Measurements from ENCODE around the gene KTI12.
"Not testable (repeated sequence)": the region's sequence is repeated elsewhere in the genome, so short reads cannot be mapped to it uniquely, and the experiment has no call there.

Gene KTI12

DNA sequence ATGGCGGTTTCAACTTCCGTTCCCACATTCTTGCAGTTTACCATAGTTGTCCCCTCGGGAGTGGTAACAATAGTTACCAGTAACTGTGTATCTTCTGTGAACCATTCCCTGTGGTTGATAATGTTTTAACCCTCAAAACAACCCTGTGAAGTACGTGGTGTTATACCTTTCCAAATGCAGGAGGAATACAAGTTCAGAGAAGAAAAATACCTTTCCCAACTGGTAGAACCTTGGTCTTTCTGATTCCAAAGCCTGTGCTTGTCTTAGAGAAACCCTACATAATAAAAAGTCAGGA lies 23.3 kb upstream of the KTI12 start:
- Histone ChIP-seq H3K36me3 (ENCODE audit: insufficient read depth, low read depth, low read length) (peaks cover 42% of the 10 kb centered on the region), H3K27me3 (ENCODE audit: insufficient read depth, low read length) (no peaks in the 10 kb centered on the region), H3K27ac (ENCODE audit: low read length) (peak overlapping the region; percentile 93), H3K9ac (ENCODE audit: low read depth, low read length) (peak overlapping the region; percentile 99), H3K4me3 (ENCODE audit: low read length) (peak overlapping the region; percentile 99), H3K4me1 (ENCODE audit: insufficient read depth, low read length) (peaks cover 18% of the 10 kb centered on the region), H3K9me3 (ENCODE audit: insufficient read depth, low read depth, low read length) (no peaks in the 10 kb centered on the region)

DNA sequence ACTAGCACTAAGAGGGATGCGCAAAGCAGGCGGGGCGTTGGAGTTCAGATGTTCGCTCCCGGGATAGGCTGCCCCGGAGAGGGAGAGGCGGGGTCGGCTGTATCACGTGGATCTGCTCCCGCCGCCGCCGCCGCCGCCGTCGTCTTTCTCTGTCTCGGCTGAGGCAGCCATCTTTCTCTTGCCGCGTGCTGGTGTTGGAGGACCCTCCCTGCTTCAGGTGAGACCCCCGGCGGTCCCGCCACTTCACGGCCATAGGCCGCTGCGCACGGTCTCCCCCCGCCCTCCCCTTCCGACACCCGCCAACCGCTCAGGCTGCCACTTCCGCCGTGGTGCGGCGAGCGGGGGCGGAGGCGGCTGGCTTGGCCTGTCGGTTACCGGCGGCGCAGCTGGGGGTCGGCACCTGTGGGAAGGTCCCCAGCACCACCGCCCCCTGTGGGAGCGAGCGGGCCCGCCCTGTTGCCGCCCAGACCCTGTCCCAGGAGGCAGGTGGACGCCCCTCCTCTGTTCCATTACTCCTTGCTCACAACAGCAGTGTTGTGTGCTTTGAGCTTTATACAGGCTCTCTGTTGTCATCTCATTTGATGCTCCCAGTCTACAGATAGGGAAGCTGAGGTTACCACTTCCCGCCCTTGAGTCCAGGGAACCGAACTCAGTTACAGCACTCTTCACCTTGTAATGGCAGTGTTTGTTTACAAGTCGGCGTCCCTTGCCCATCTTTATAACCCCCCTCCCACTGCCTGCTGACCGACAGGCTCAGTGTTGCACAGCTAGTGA lies 22.7 kb upstream of the KTI12 start, which contains the start of gene BTF3L4:
TSS of gene BTF3L4 (plus strand) at position 133 of the 774 bp plus-strand sequence. CDS start 3,553 bp downstream, outside the sequence.
- peaks cover 18% of the 10 kb centered on the region for H3K4me1 ChIP-seq (ENCODE audit: insufficient read depth, low read length)
- H3K9ac ChIP-seq (ENCODE audit: low read depth, low read length), result peak within 1 kb of the TSS; percentile 99
- H3K27me3 ChIP-seq (ENCODE audit: insufficient read depth, low read length), result no peaks in the 10 kb centered on the region
- H3K4me3 ChIP-seq (ENCODE audit: low read length), result peak within 1 kb of the TSS; percentile 99
- peaks cover 45% of the 10 kb centered on the region for H3K36me3 ChIP-seq (ENCODE audit: insufficient read depth, low read depth, low read length)
- no peaks in the 10 kb centered on the region for H3K9me3 ChIP-seq (ENCODE audit: insufficient read depth, low read depth, low read length)
- peak within 1 kb of the TSS; percentile 93 for H3K27ac ChIP-seq (ENCODE audit: low read length)

DNA sequence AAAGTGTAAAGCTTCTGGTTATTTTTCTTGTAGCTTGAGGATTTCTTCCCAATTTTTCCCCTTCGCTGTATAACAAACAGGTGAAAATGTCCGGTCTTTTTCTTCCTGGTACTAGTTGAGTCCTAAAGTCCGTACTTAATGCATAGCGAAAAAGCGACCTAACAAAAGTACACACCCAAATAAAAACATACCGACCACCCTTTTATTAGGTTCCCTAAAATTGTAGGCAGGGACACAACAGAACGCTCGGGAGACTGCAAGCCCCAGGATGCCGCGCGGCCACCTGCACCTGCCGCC lies 22.2 kb upstream of the KTI12 start:
- H3K36me3 ChIP-seq (ENCODE audit: insufficient read depth, low read depth, low read length), result peaks cover 43% of the 10 kb centered on the region
- peak overlapping the region; percentile 93 for H3K27ac ChIP-seq (ENCODE audit: low read length)
- H3K9ac ChIP-seq (ENCODE audit: low read depth, low read length), result peak overlapping the region; percentile 99
- H3K4me1 ChIP-seq (ENCODE audit: insufficient read depth, low read length), result peaks cover 18% of the 10 kb centered on the region
- peak overlapping the region; percentile 99 for H3K4me3 ChIP-seq (ENCODE audit: low read length)
- no peaks in the 10 kb centered on the region for H3K9me3 ChIP-seq (ENCODE audit: insufficient read depth, low read depth, low read length)
- no peaks in the 10 kb centered on the region for H3K27me3 ChIP-seq (ENCODE audit: insufficient read depth, low read length)

DNA sequence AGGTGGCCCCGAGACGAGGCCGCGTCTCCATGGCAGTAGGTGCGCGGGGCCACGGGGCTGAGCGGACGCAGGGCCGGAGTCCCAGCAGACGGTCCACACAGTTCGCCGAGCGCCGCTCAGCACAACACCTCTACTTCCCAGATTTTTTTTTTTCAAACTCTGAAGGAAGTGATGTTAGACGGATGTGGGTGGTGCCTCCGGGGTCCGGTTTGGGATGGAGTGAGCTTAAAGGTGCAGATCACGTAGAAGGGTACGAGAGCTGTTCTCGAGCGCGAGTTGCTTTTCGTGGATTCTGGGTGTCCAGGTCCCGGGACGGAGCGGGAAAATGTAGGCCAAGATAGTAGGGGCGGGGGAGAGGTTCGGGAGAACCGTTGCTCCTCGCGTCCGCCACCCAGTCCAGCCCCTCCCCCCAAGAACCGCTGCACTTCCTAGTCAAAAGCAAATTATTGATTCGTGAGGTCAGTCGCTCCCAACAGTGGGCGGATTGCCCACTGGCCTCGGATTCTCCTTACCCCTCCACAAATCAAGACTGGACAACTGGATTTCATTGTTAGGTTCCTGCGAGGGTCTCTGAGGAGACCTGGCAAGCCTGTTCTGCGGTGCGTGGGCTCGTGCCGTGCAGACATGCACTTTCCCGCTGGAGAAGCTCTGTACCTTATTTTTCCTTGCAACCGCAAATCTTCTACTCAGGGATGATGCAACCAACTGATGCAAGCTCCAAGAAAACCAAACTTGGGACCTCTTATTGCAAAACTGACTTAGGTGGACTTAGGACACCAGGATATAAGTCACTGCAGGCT lies 21.7 kb upstream of the KTI12 start, which contains the start of gene TXNDC12:
TSS of gene TXNDC12 (minus strand) at position 126 of the 800 bp plus-strand sequence. CDS start at position 31, 95 bp downstream.
- peaks cover 18% of the 10 kb centered on the region for H3K4me1 ChIP-seq (ENCODE audit: insufficient read depth, low read length)
- peaks cover 43% of the 10 kb centered on the region for H3K36me3 ChIP-seq (ENCODE audit: insufficient read depth, low read depth, low read length)
- peak within 1 kb of the TSS; percentile 93 for H3K27ac ChIP-seq (ENCODE audit: low read length)
- H3K4me3 ChIP-seq (ENCODE audit: low read length), result peak within 1 kb of the TSS; percentile 99
- H3K9ac ChIP-seq (ENCODE audit: low read depth, low read length), result peak within 1 kb of the TSS; percentile 99
- H3K27me3 ChIP-seq (ENCODE audit: insufficient read depth, low read length), result no peaks in the 10 kb centered on the region
- no peaks in the 10 kb centered on the region for H3K9me3 ChIP-seq (ENCODE audit: insufficient read depth, low read depth, low read length)

DNA sequence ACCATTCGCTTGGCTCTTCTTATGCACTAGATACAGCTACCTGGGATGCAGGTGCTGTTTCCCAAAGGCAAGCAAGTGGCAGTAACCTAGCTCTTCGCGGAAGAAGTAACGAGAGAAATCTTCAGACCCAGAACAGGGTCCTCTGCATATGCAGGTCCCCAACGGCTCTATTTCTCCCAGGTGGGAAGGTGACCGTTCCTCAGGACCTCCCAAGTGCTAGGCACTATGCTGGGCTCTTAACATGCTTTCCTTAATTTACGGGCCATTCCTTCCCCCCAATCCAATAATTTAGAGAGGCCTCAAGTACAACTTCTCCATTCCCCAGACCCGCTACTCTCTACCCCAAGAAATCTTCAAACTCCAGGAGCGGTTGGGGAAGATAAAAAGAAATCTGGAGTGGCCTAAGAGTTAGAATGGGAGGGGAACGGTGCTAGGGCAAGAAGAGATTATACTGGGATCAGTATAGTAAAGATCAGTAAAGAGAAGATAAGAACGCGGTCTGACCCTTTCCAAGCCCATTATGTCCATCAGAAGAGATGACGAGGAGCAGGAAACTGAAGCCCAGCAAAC lies 21.0 kb upstream of the KTI12 start:
- H3K27ac ChIP-seq (ENCODE audit: low read length), result peak overlapping the region; percentile 27
- H3K9me3 ChIP-seq (ENCODE audit: insufficient read depth, low read depth, low read length), result no peaks in the 10 kb centered on the region
- H3K27me3 ChIP-seq (ENCODE audit: insufficient read depth, low read length), result no peaks in the 10 kb centered on the region
- H3K9ac ChIP-seq (ENCODE audit: low read depth, low read length), result peak overlapping the region; percentile 99
- H3K4me1 ChIP-seq (ENCODE audit: insufficient read depth, low read length), result peaks cover 18% of the 10 kb centered on the region
- H3K4me3 ChIP-seq (ENCODE audit: low read length), result peak overlapping the region; percentile 99
- peaks cover 41% of the 10 kb centered on the region for H3K36me3 ChIP-seq (ENCODE audit: insufficient read depth, low read depth, low read length)

DNA sequence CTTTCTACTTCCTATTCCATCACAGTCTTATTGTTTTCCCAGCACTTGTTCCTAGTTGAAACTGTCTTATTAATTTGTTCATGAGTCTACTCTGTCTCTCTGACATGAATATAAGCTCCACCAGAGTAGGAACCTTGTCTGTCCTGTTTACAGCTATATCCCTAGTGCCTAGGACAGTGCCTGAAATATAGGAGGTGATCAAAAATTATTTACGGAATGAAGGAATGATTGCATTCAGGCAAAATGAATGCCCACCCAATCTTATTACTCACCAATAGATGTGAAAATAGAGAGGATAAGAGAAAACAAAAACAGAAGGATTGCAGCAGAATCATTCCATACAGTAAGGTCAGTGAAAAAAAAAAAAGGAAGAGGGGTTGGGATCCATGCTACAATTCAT lies 20.3 kb upstream of the KTI12 start:
- Histone ChIP-seq H3K36me3 (ENCODE audit: insufficient read depth, low read depth, low read length) (peaks cover 33% of the 10 kb centered on the region), H3K4me1 (ENCODE audit: insufficient read depth, low read length) (peaks cover 18% of the 10 kb centered on the region), H3K27me3 (ENCODE audit: insufficient read depth, low read length) (no peaks in the 10 kb centered on the region), H3K9ac (ENCODE audit: low read depth, low read length) (peak overlapping the region; percentile 99; the same call in 1 of the 2 replicates), H3K4me3 (ENCODE audit: low read length) (peak overlapping the region; percentile 99), H3K27ac (ENCODE audit: low read length) (no peak overlapping the region), H3K9me3 (ENCODE audit: insufficient read depth, low read depth, low read length) (no peaks in the 10 kb centered on the region)

DNA sequence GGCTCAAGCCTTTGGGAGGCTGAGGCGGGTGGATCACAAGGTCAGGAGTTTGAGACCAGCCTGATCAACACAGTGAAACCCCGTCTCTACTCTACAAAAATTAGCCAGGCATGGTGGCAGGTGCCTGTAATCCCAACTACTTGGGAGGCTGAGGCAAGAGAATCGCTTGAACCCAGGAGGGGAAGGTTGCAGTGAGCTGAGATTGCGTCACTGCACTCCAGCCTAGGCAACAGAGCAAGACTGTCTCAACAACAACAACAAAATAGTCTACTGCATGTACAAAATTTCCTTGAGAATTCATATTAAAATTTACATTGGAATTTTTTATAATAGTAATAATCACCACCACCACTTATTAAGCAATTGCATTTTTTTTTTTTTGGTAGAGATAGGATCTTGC lies 15.7 kb upstream of the KTI12 start:
- H3K27ac ChIP-seq (ENCODE audit: low read length); H3K27me3 ChIP-seq (ENCODE audit: insufficient read depth, low read length); H3K9me3 ChIP-seq (ENCODE audit: insufficient read depth, low read depth, low read length); H3K9ac ChIP-seq (ENCODE audit: low read depth, low read length); H3K4me1 ChIP-seq (ENCODE audit: insufficient read depth, low read length); H3K4me3 ChIP-seq (ENCODE audit: low read length): not testable (repeated sequence)
- peaks cover 27% of the 10 kb centered on the region for H3K36me3 ChIP-seq (ENCODE audit: insufficient read depth, low read depth, low read length)

DNA sequence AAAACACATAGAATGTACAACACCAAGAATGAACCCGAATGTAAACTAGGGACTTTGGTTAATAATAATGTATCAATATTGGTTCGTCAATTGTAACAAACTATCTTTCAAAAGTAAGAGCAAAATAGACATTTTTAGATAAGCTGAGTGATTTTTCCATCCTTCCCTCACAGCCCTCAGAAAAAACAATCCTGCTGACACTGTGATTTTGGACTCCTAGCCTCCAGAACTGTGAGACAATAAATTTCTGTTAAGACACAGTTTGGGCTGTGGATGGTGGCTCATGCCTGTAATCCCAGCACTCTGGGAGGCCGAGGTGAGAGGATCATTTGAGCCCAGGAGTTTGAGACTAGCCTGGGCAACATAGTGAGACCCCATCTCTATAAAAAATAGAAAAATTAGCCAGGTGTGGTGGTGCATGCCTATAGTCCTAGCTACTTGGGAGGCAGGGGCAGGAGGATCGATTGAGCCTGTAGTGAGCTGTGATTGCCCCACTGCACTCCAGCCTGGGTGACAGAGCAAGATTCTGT lies 12.1 kb upstream of the KTI12 start:
- not testable (repeated sequence) for H3K27me3 ChIP-seq (ENCODE audit: insufficient read depth, low read length)

DNA sequence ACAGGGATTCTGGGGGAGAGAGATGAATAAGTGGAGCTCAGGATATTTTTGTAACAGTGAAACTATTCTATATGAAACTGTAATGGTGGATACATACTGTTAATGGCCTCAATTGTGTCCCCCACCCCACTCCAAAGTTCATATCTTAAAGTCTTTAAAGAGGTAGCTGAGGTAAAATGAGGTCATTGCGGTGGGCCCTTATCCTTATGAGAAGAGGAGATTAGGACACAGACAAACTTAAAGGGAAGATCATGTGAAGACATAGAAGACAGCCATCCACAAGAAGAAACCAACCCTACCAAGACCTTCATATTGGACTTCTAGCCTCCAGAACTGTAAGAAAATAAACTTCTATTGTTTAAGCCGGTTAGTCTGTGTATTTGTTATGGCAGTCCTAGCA lies 11.6 kb upstream of the KTI12 start:
- peaks cover 20% of the 10 kb centered on the region for H3K36me3 ChIP-seq (ENCODE audit: insufficient read depth, low read depth, low read length)
- H3K4me3 ChIP-seq (ENCODE audit: low read length), result no peak overlapping the region
- no peaks in the 10 kb centered on the region for H3K4me1 ChIP-seq (ENCODE audit: insufficient read depth, low read length)
- H3K9ac ChIP-seq (ENCODE audit: low read depth, low read length), result no peak overlapping the region
- H3K27me3 ChIP-seq (ENCODE audit: insufficient read depth, low read length), result no peaks in the 10 kb centered on the region
- no peak overlapping the region for H3K27ac ChIP-seq (ENCODE audit: low read length)
- no peaks in the 10 kb centered on the region for H3K9me3 ChIP-seq (ENCODE audit: insufficient read depth, low read depth, low read length)

More for the DNA sequence above, 12.1 kb upstream of the KTI12 start:
- not testable (repeated sequence) for H3K27ac ChIP-seq (ENCODE audit: low read length); H3K4me1 ChIP-seq (ENCODE audit: insufficient read depth, low read length); H3K9me3 ChIP-seq (ENCODE audit: insufficient read depth, low read depth, low read length); H3K4me3 ChIP-seq (ENCODE audit: low read length); H3K9ac ChIP-seq (ENCODE audit: low read depth, low read length)
- peaks cover 19% of the 10 kb centered on the region for H3K36me3 ChIP-seq (ENCODE audit: insufficient read depth, low read depth, low read length)

DNA sequence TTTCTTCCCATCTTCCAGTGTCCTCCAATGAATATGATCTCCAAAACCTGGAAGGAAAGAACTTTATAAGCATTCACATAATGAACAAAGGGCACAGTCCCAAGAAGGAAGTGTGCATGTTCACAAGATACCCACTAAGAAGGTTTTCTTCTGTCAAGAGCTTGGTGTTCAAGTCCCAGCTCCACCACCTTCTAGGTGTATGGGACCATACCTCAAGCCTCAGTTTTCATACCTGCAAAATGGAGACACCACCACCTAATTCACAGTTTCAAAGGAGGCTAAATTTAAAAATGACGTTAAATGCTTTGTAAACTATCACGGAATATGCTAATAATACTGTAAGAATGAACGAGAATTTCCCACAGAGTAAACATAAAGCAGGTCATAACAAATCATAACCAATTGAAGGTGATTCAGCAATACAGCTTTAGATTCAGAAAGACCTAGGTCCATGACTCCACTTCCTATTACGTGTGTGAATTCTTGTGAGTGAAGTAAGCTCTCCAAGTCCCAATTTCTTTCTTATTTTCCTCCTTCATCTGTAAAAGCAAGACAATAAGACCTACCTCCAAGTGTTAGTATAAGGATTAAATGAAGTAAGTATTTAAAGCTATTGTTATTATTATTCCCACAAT lies 8.1 kb upstream of the KTI12 start:
- no peak overlapping the region for H3K9ac ChIP-seq (ENCODE audit: low read depth, low read length)
- no peak overlapping the region for H3K4me3 ChIP-seq (ENCODE audit: low read length)
- no peaks in the 10 kb centered on the region for H3K9me3 ChIP-seq (ENCODE audit: insufficient read depth, low read depth, low read length)
- H3K27ac ChIP-seq (ENCODE audit: low read length), result no peak overlapping the region
- H3K36me3 ChIP-seq (ENCODE audit: insufficient read depth, low read depth, low read length), result peaks cover 47% of the 10 kb centered on the region
- no peaks in the 10 kb centered on the region for H3K4me1 ChIP-seq (ENCODE audit: insufficient read depth, low read length)
- H3K27me3 ChIP-seq (ENCODE audit: insufficient read depth, low read length), result no peaks in the 10 kb centered on the region

DNA sequence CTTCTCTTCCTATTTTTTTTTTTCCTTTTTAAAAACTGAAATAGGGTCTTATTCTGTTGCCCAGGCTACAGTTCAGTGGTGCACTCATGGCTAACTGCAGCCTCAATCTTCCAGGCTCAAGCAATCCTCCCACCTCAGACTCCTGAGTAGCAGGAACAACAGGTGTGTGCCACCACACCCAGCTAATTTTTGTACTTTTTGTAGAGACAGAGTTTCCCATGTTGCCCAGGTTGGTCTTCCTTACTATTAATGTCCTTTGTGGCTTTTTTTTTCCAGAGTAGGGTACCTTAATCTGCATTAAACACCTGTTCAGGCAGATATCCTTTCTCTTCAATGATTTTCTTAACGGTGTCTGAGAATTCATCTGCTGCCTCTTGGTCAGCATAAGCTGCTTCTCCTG lies 4.3 kb upstream of the KTI12 start:
- no peak overlapping the region for H3K9ac ChIP-seq (ENCODE audit: low read depth, low read length)
- H3K27ac ChIP-seq (ENCODE audit: low read length), result no peak overlapping the region
- H3K4me3 ChIP-seq (ENCODE audit: low read length), result no peak overlapping the region
- H3K4me1 ChIP-seq (ENCODE audit: insufficient read depth, low read length), result no peaks in the 10 kb centered on the region
- no peaks in the 10 kb centered on the region for H3K9me3 ChIP-seq (ENCODE audit: insufficient read depth, low read depth, low read length)
- no peaks in the 10 kb centered on the region for H3K27me3 ChIP-seq (ENCODE audit: insufficient read depth, low read length)
- peaks cover 51% of the 10 kb centered on the region for H3K36me3 ChIP-seq (ENCODE audit: insufficient read depth, low read depth, low read length)

All from iPS-20b (cell line).